ENCODE results near the gene XYLT1.
"Not testable (repeated sequence)": the region's sequence is repeated elsewhere in the genome, so short reads cannot be mapped to it uniquely, and the experiment has no call there.

XYLT1 gene

DNA sequence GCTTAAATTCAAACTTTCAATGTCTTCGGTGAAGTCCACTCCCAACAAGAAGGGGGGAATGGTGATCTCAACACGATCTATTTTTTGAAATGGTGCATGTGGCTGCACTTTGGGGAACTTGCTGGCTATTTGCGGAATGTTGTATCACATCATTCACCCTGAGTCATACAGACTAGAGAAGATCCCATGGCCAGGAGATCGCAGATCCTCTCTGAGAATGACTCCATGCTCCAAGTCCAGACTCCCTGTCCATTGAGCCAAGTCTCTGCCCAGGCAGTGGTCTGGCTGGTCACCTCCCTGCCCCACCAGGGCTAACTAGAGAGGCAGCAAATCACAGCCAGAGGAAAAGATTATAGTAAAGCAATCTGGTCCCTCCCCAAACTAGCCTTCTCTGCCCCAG, 120.6 kb downstream of the XYLT1 start:
- no peak for DNase-seq

DNA sequence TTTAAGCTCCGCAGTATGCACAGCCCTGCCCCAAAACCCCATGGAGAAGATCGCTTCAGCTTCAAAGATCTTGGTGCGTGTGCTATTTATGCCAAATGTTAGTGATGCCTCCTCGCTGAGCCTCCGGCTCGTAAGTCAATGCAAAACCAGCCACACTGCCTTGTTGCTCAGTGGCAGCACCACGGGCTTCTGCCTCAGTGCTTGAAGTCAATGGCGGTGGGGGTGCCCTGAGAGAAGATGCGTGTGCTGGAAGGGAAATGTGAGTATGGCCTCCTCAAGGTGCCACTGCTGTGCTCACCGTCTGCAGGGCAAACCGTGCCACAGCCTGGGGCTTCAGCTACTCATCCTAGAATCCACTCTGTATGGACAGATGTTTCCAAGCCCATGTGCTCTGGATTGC, 121.9 kb downstream of the XYLT1 start:
- DNase-seq: no peak

DNA sequence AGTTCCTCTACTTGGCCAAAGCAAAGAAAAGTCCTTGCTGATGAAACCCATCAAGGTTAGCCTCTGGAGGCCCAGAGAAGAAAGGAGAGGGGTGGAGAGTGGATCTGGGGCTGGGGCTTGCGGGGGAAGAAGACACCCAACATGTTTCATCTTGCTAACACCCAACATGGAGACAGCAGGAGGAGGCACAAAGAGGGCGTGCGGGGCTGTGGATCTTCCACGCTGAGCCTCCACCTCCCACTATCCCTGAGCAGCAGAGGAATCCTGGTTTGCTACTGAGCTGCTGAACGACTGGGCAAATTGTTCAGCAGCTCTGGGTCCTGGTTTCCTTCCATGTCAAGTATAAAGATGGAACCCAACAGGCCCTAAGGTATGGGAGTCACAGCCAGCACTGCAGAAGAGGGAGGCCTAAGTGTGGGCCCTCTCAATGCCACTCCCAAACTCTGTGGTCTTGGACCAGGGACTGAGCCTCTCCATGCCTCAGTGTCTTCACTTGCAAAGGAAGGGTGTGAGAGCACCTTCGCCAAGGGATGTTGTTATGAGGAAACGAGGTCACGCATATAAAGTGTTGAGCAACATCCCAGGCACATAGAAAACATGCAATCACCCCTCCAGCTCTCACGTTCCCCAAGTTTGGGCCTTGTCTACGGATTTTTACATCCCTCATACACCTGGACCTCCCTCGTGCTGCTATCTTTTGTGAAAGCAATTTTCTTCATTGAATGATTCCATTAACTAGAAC, 122.5 kb downstream of the XYLT1 start:
- no peak for DNase-seq

DNA sequence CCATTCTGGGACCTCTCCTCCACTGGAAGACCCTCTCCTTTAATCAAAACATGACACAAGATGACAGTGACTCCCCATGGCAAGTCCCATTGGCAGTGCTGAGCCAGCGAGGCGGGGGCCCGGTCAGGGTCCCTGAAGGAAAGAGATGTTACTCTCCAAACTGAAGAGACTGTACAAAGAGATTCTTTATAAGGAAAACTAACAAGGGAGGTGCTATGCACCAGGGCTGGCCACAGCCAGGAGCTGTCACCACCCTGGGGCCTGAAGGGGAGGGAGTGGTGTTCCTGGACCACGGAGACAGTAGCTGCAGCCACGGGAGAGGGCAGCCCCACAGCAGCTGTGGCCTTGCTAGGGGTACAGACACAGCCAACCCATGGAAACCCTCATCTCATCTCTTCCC, 123.1 kb downstream of the XYLT1 start:
- DNase-seq: no peak

DNA sequence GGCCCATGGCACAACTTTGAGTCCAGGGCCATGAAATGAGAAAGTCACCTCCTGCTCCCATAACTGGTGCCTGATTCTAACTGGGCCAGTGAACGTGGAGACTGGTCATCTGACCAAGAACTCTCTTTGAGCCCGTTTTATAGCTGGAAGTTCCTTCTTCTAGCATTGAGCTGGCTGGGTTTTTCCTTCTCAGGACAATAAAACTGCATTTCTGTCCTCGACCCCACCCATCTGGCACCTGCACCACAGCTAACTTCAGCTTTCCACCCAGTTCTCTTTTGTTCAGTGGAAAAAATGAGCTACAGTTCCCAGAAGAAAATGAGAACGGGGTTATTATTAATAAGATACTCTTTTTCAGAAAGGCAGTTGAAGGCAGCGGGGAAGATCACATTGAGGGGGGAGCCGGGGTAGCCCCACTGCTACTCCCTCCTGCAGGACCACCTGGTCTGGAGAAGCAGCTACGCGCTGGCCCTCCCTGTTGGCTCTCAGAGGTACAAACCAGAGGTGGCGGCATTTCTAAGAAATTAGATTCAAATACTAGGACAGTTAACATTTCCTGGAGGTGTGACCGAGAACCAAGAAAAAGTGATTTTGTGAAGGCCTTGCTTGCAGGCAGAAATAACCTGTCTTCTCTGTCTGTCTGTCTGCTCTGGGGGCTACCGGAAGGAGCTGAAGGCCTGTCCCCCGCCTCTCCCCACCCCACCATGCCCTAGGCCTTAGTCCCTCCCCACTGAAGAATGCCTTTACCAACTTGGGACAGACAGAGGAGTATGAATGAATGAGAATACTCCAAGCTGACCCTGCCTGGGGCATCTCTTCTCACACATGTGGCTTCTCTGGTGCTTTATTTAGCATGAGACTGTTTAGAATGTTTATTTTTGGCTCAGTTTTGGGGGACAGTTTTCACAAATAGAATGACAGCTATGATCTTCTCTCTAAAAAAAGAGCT, 123.9 kb downstream of the XYLT1 start:
- no peak for DNase-seq

DNA sequence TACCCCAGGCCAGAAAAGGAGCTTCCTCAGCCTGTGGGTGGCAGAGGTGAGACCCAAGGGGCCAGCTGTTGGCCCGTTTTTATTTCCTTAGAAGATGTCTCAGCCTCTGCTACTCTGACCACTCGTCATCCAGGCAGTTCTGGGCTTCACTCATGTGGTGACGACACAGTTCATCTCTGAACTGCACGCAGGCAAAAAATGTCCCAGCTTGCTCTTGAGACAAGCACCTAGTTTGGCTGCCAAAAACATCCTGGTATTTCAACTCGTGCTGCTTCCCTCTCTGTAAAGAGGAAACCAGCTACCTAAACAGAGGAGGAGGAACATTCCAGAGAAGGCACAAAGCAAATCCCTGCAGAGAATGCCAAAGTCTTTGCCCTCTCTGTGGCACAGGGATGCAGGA, 125.7 kb downstream of the XYLT1 start:
- peak; percentile 26 for DNase-seq

DNA sequence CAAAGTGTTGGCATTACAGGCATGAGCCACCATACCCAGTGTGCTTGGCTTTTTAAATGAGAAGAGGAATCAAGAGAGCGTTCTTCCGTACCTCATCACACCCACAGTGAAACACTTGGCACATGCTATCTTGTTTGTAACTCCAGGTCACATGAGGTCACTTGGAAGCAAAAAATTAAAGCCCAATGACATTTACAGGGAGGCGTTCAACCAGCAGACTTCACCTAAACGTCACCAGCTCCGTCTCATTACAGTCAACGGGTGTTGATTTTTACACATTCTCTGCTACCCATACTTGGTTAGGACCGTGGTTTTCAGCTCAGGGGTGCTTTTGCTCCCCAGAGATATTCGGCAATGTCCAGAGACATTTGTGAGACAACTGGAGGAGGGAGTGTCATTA, 127.0 kb downstream of the XYLT1 start:
- DNase-seq: no peak

DNA sequence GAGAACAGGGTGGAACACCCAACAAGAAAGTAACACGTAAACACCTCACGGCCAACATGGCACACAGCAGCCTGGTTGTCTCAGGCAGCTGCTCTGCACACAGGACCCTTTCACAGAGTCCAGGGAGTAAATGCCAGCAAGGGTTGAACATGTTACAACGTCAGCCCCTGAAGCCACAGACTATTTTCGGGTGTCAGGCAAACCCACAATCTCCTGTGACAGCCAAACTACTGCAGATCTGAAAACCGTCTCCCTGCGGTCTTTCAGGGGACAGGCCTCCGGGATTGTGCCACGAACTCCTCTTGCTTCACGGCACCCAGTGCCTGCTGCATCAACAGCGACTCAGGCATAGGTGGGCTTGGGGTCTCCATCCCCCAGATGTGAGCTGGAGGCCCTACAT, 127.7 kb downstream of the XYLT1 start:
- no peak for DNase-seq

DNA sequence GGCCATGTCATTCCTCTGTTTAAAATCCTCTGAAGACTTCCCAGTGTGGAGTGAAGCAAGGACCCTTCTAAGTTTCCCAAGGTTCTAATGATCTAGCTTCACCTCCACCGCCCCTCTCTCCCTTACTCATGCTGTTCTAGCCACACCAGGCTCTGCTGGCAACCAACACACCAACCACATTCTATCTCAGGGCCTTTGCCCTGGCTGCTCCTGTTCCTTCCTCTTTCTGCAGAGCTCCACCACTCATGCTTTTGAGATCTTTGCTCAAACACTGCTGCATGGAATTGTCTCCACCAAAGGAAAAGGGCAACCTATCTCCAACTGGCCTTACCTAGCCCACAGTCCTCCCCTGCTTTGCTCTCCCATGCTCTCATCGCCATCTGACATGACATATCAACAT, 128.7 kb downstream of the XYLT1 start:
- no peak for DNase-seq

DNA sequence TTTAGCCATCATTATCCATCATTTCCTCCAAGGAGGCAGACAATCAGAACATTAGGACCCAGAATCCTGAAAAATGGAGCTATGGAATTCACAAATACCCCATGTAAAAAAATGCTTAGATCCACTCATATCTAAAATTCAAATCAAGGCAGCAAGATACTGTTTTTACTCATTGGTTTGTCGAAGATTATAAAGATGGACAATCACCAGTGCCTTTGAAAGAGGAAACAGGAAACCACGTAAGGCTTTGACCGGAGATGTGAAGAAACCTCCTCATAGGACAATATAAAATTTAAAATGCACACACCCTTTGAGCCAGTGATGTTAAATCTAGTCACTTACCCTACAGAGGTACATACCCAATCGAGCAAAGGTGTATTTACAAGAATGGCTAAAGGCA, 130.0 kb downstream of the XYLT1 start:
- DNase-seq: no peak

DNA sequence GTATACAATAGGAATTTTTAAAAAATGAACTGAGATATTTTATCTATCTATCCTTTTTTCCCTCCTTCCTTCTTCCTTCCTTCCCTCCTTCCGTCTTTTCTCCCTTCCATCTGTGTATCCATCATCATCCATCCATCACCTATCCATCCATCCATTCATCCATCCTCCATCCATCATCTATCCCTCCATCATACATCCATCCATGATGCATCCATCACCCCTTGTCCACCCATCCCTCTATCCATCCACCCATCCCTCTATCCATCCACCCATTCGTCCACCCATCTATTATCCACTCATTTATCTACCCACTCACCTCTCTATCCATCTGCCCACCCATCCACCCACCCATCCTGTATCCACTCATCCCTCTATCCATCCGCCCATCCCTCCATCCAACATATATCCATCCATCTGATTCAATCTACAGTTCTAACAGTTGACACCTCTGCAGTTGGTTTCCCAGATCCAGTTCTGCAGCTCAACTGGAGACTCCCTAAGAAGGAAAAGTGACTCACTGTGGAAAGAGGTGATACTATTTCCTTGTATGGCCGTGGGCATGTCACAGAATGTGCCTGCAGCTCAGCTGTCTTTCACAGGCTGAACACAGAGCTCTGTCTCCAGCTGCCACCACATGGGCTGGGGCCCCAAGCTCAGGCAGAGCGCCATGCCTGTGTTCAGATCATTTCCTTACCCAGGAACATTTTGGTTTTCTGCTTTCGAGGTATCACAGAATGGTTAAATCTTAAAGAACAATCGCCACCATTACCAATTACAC, 130.8 kb downstream of the XYLT1 start:
- DNase-seq: no peak

DNA sequence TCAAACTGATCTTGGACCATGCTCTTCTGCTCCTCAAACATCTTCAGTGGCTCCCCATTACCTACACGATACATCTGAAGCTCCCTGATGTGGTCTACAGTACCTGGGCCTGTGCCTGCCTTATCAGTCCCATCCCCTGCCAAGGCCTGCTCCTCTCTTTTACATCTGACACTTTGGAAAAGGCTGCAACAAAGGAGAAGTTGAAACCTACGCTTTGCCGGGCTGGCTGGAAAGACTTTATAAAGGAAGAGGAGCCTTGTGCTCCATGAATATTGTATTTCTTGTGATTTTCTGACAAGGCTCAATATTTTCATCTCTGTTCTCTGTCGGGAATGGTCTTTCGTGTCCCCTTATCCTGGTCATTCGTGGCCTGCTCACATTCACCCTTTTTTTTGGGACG, 132.5 kb downstream of the XYLT1 start:
- no peak for DNase-seq

DNA sequence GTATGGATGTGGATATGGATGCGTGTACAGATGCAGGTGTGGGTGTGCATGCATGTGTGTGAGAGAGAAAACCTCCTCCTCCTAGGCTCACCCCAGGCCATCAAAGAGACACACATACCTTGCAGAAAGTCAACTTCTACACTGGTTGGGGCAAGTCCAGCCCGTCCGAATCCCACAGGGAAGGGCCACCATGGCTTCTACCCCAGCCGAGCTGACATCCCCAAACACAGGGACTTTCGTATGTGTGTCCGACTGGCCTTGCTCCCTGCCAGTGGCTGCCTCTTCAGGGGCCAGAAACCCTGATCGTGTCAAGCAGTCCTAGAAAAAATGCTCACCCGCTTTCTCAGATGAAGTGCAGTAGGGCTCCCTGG, 134.2 kb downstream of the XYLT1 start:
- DNase-seq: no peak

DNA sequence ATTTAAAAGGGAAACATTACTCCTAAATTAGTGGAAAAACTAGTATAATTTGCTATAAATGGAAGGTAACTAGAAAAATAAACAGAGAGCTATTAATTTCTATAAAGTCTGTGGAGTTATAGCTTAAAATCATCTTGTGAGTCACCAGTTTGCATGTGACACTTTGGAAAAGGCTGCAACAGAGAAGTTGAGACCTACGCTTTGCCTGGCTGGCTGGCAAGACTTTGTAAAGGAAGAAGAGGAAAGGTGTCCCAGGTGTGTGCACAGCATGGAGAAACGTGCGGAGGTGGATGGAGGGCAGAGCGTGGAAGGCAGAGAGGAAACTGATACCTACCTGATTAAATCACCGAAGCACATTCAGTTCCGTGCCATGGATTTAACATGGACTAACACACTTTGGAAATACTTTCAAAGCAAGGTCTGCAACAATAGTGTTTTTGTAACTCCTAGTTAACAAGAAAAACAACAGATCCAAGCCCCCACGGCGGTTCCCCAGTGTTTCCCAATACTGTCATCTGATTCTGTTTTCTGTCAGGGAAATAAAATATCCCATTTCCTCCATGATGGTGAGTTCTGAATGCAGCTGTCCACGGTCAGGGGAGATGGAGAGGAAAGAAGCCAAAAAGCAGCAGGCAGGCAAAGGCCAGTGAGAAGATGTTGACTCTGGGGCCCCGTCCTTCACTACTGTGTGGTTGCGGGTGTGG, 134.8 kb downstream of the XYLT1 start:
- no peak for DNase-seq

DNA sequence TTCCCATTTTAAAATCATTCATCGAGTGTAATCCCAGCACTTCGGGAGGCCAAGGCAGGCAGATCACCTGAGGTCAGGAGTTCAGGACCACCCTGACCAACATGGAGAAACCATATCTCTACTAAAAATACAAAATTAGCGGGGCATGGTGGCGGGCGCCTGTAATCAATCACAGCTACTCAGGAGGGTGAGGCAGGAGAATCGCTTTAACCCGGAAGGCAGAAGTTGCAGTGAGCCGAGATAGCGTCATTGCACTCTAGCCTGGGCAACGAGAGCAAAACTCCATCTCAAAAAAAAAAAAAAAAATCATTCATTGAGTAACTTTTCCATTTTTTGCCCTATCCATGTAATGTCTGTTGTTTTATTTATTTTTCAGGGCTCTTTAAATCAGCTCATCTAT, 135.4 kb downstream of the XYLT1 start:
- DNase-seq: not testable (repeated sequence)

DNA sequence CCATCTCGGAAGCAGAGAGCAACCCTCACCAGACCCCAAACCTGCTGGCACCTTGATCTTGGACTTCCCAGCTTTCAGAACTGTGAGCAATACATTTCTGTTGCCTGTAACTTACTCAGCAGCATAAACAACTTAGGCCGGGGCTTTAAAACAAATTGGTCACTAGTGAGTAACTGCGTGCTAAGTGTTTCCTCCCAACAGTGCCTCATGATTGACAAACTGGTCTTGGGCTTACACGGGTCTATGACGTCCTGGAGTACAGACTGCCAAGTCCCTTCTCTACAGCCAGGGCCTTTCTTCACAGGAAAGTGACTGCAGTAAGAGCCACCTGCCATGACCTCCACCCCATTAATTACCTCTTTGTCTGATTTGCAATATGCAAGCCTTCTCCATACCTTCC, 136.7 kb downstream of the XYLT1 start:
- no peak for DNase-seq

DNA sequence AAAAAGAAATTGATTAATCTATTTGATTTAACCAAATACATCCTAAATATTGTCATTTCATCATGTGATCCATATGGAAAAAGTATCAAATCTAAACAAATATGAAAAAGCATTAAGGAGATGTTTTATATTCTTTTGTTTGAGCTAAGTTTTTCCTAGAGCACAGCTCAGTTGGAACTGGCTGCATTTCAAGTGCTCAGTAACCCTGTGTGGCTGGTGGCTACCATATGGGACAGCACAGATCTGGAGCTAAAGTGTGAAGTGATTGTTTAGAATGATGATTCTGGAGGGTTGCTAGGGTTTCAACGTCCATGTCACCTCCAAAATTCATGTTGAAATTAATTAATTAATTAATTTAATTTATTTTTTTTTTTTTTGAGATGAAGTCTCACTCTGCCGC, 137.5 kb downstream of the XYLT1 start:
- no peak for DNase-seq

DNA sequence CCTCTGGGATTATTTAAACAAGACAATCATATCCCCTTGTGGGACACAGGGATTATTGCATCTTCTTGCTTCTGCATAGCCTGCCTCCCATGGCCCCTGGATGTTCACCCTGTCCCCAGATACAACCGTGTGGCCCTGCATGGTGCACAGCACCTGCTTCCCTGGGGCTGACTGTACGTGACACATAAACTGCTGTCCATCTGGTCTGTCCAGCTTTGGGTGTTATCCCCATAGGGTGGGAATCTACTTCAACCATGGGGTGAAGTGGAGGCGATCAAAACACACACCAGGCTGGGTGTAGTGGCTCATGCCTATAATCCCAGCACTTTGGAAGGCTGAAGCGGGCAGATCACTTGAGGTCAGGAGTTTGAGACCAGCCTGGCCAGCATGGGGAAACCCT, 138.8 kb downstream of the XYLT1 start:
- no peak for DNase-seq

DNA sequence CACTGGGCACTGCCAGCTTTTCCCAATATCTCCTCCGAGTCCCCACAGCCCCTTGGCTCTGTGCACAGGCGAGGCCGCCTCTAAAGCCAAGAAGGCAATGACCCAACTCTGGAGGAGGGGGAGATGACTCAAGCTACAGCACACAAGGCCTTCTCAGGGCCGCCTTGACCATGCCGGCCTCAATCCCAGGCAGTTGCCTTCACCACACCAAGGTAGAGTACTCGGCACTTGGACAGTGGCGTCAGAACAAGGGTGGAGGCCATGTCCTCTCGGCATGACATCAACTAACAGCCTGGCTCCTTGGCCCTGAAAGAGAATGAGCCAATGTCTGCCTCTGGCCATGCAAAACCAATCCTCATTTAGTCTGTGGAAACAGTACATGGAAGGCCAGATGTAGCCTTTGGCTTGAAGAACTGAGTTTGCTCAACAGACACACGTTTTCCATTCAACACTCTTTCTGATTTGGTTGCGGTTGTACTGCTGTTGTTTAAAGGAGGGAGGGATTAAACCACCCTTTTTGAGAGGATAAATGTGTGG, 139.6 kb downstream of the XYLT1 start:
- no peak for DNase-seq

DNA sequence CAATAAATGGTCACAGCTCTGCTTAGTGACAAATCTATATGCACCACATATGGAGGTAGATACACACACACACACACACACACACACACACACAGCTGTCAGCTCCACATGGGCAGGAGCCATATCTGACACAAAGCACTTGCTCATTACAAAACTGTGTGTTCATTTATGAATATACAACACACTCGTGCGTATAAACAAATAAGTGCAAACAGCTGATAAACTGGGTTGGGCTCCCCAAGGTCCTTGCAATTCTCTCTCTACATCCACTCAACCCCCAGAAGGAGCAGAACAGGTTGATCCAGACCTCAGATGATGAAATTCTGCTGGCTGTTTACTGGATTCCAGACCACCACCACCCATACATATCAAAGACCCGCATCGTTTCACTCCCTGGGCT, 140.7 kb downstream of the XYLT1 start:
- no peak for DNase-seq

DNA sequence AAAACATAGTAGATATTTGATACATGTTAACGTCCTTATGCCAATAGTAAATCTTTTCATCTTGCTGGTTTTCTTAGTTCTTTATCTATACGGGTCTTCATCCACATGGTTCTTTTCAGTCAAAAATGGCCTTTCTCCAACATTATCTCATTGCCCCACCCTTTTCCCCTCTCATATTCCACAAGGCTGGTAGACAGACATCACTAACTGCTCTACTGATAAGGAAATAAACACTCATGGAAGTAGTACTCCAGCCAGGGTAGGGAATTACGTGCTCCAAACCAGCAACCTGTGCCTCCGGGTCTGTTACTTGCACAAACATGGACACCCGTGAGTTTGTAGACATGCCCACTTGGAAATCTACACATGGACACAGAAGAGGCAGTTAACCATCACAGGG, 141.4 kb downstream of the XYLT1 start:
- DNase-seq: no peak

DNA sequence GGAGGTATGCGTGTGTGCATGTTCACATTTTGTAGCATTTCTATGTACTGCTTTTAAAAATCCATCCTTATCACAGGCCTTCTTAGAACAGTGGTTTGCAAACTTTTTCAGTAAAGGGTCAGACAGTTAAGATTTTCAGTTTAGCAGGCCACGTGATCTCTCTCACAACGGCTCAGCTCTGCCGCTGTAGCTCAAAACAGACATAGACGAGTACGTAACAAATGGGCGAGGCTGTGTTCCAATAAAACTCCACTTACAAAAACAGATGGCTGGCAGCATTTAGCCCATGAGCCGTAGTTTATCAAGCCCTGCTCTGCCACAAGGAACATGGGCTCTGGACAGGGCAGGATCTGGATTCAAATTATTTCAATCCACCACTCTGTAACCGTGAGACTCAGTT, 141.8 kb downstream of the XYLT1 start:
- no peak for DNase-seq

All from DMS79 treated with DMSO at 0.1 percent for 48 hours (cell line).